HL-60 (cell line): ENCODE results near the gene FSIP1.

Experiments
- DNase-seq, 2 experiments: peaks; one replicate each; pipeline ENCODE4 v3.0.0-alpha.2; 2010 to 2020; ENCODE audit warnings: low read depth in 1 of 2, low spot score in 1 of 2
- H3K27ac ChIP-seq: fragments of 250-450 bp; sonication (Bioruptor Pico); replicated peaks from 2 replicates; pipeline ENCODE4 v1.5.1; 2020; ENCODE audit warnings: mild to moderate bottlenecking, moderate library complexity
- H3K27me3 ChIP-seq: fragments of 250-450 bp; sonication (Bioruptor Pico); 2 replicates; pipeline ENCODE4 v1.5.1; 2021; ENCODE audit warnings: mild to moderate bottlenecking, moderate library complexity; ENCODE audit not compliant: insufficient read depth, poor library complexity, severe bottlenecking
- H3K4me3 ChIP-seq: replicated peaks from 2 replicates; pipeline ENCODE4 v1.5.1; 2011; ENCODE audit warnings: mild to moderate bottlenecking, control low read depth, low read length; ENCODE audit not compliant: insufficient read depth
- CTCF ChIP-seq: IDR thresholded peaks from one replicate; pipeline ENCODE4 v1.5.1; 2011; ENCODE audit warnings: low read length, control low read depth, inconsistent platforms; ENCODE audit not compliant: insufficient read depth
- GABPA ChIP-seq: IDR thresholded peaks from 2 replicates; pipeline ENCODE4 v1.6.1; 2012; ENCODE audit warnings: low read depth
- POLR2AphosphoS5 ChIP-seq: IDR thresholded peaks from 2 replicates; pipeline ENCODE4 v1.6.1; 2012; ENCODE audit warnings: low read depth
- REST ChIP-seq: IDR thresholded peaks from 2 replicates; pipeline ENCODE4 v1.6.1; 2012; ENCODE audit warnings: low read depth; ENCODE audit not compliant: insufficient replicate concordance
- SPI1 ChIP-seq: IDR thresholded peaks from 2 replicates; pipeline ENCODE4 v1.6.1; 2012; ENCODE audit warnings: low read depth, mild to moderate bottlenecking, borderline replicate concordance

The FSIP1 gene

GRCh38 chr15:39616731-39617455, 165.7 kb downstream of the FSIP1 start:
- no peak overlapping the region for H3K27ac ChIP-seq
- H3K27me3 ChIP-seq: no peaks in the 10 kb centered on the region
- DNase-seq: no peak
- no peak overlapping the region for H3K4me3 ChIP-seq
- TF ChIP-seq GABPA: no peak

DNA sequence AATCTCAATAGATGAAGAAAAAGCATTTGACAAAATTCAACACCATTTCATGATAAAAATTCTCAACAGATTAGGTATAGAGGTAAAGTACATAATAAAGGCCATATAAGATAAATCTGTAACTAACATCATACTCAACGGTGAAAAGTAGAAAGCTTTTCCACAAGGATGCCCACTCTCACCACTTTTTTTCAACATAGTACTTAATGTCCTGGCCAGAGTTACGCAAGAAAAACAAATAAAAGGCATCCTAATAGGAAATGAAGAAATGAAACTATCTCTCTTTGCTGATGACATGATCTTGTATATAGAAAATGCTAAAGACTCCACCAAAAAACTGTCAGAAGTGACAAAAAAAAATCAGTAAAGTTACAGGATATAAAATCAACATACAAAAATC, 168.8 kb downstream of the FSIP1 start:
- Histone ChIP-seq H3K4me3 (no peak overlapping the region), H3K27me3 (no peaks in the 10 kb centered on the region), H3K27ac (no peak overlapping the region)
- TF ChIP-seq SPI1: no peak
- no peak for TF ChIP-seq CTCF
- TF ChIP-seq GABPA: no peak
- no peak for TF ChIP-seq POLR2AphosphoS5
- no peak for TF ChIP-seq REST
- DNase-seq: no peak

DNA sequence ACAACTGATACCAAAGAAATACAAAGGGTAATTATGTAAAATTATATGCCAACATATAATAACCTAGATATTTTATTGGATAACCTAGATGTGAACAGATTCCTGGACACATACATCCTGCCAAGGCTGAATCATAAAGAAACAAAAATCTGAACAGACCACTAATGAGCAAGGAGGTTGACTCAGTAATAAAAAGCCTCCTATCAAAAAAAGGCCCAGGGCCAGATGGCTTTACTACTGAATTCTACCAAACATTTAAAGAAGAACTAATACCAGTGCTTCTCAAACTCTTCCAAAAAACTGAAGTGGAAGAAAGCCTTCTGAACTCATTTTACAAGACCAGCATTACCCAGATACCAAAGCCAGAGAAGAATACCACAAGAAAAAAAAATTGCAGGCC, 169.4 kb downstream of the FSIP1 start:
- Histone ChIP-seq H3K27ac (no peak overlapping the region), H3K27me3 (no peaks in the 10 kb centered on the region), H3K4me3 (no peak overlapping the region)
- TF ChIP-seq CTCF (no peak), POLR2AphosphoS5 (no peak), SPI1 (no peak), GABPA (no peak), REST (no peak)
- no peak for DNase-seq

DNA sequence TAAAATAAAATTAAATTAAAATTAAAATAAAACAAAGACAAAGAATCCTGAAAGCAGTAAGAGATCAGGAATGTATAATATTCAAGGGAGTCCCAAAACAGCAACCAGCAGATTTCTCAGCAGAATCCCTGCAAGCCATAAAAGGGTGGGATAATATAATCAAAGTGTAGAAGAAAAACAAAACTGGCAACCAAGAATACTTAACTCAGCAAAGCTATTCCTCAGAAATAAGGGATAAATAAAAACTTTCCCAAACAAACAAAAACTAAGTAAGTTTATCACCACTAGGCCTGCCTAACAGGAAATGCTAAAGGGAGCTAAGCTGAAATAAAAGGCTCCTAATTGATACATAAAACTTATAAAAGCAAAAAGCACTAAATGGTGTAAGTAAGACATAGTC, 172.0 kb downstream of the FSIP1 start:
- DNase-seq: no peak
- no peak overlapping the region for H3K27ac ChIP-seq
- TF ChIP-seq GABPA: no peak
- no peak for TF ChIP-seq CTCF
- TF ChIP-seq POLR2AphosphoS5: no peak
- H3K27me3 ChIP-seq: no peaks in the 10 kb centered on the region
- no peak overlapping the region for H3K4me3 ChIP-seq
